HG03159 (cell line): ENCODE measurements around the gene CHAF1A.
A peak's percentile ranks its signal among the peaks of the same experiment; 100 is the strongest.

Source experiments
- ATAC-seq: cut with Tn5 transposase; IDR thresholded peaks from one replicate; pipeline ENCODE4 v1.9.1; 2021; ENCODE audit warnings: mild to moderate bottlenecking, moderate library complexity; ENCODE audit not compliant: unreplicated experiment

Gene CHAF1A

GRCh38 chr19:4365791-4366665 is 36.4 kb upstream of the CHAF1A start:
- no peak for ATAC-seq

GRCh38 chr19:4366666-4367335 is 35.6 kb upstream of the CHAF1A start:
- no peak for ATAC-seq

- no peak for ATAC-seq
These were observed 35.1 kb upstream of the CHAF1A start for GRCh38 chr19:4367336-4367723.

GRCh38 chr19:4367781-4368127 is 34.7 kb upstream of the CHAF1A start:
- ATAC-seq = no peak

GRCh38 chr19:4368128-4368820 is 34.2 kb upstream of the CHAF1A start:
- ATAC-seq = no peak

GRCh38 chr19:4369109-4369887 is 33.1 kb upstream of the CHAF1A start:
- peak; percentile 47 for ATAC-seq

GRCh38 chr19:4369888-4370260 is 32.6 kb upstream of the CHAF1A start:
- no peak for ATAC-seq

GRCh38 chr19:4370418-4371041 is 31.9 kb upstream of the CHAF1A start:
- no peak for ATAC-seq

GRCh38 chr19:4371247-4372164 is 30.9 kb upstream of the CHAF1A start:
- no peak for ATAC-seq

- no peak for ATAC-seq
These were observed 30.1 kb upstream of the CHAF1A start for GRCh38 chr19:4372165-4373012.

GRCh38 chr19:4373013-4373367 is 29.4 kb upstream of the CHAF1A start:
- ATAC-seq = no peak

GRCh38 chr19:4373601-4374497 is 28.6 kb upstream of the CHAF1A start:
- no peak for ATAC-seq

GRCh38 chr19:4374498-4375163 is 27.8 kb upstream of the CHAF1A start:
- no peak for ATAC-seq

GRCh38 chr19:4375164-4376027 is 27.0 kb upstream of the CHAF1A start:
- ATAC-seq = no peak

- no peak for ATAC-seq
These were observed 26.3 kb upstream of the CHAF1A start for GRCh38 chr19:4376028-4376670.

- ATAC-seq = no peak
These were observed 25.8 kb upstream of the CHAF1A start for GRCh38 chr19:4376671-4376990.
